K562 (cell line): ENCODE results near the gene SHISA5. TPM values are rescaled to one million over a fixed set of nuclear protein-coding genes. Genes with fewer than 3 reads are reported as not detected.

Experiments
- CREBBP ChIP-seq: IDR thresholded peaks from one replicate; pipeline ENCODE4 v1.6.1; 2012; ENCODE audit warnings: low read depth, mild to moderate bottlenecking, control low read depth, inconsistent platforms, low read length
- E2F6 ChIP-seq, 2 experiments: IDR thresholded peaks; 2 replicates each; pipeline ENCODE4 v1.6.1; 2011; ENCODE audit warnings: borderline replicate concordance in 1 of 2, control low read depth in 1 of 2, low read depth in 1 of 2, low read length in 1 of 2, mild to moderate bottlenecking in 1 of 2, mixed read lengths in 1 of 2, moderate library complexity in 1 of 2; ENCODE audit not compliant: insufficient read depth in 1 of 2, insufficient read length in 1 of 2, poor library complexity in 1 of 2, severe bottlenecking in 1 of 2; ENCODE audit errors: extremely low read depth in 1 of 2
- EP400 ChIP-seq: fragments of 450-650 bp; IDR thresholded peaks from 2 replicates; pipeline ENCODE4 v1.6.1; 2017; ENCODE audit warnings: antibody characterized with exemption, mild to moderate bottlenecking, moderate library complexity
- HDAC2 ChIP-seq: fragments of 450-650 bp; IDR thresholded peaks from 2 replicates; pipeline ENCODE4 v1.6.1; 2016; ENCODE audit warnings: mild to moderate bottlenecking
- HMGN3 ChIP-seq: IDR thresholded peaks from 2 replicates; pipeline ENCODE4 v1.6.1; 2011; ENCODE audit warnings: borderline replicate concordance, low read depth, mild to moderate bottlenecking, mixed read lengths, low read length; ENCODE audit not compliant: insufficient read length; ENCODE audit errors: extremely low read depth
- KDM2B ChIP-seq: fragments of 250-450 bp; sonication (Bioruptor Pico); IDR thresholded peaks from 2 replicates; pipeline ENCODE4 v1.8.0; 2021; ENCODE audit warnings: mild to moderate bottlenecking, moderate library complexity
- KLF1 ChIP-seq: fragments of 450-650 bp; IDR thresholded peaks from 2 replicates; pipeline ENCODE4 v1.6.1; 2016; ENCODE audit warnings: missing genetic modification characterization, missing compliant biosample characterization
- MAFK ChIP-seq: IDR thresholded peaks from 2 replicates; pipeline ENCODE4 v1.6.1; 2011; ENCODE audit warnings: low read length, improper control_type of control experiment
- MBD2 ChIP-seq: sonication (generic); IDR thresholded peaks from 2 replicates; pipeline ENCODE4 v1.6.1; 2016; ENCODE audit warnings: low read depth, borderline replicate concordance
- SETDB1 ChIP-seq: IDR thresholded peaks from one replicate; pipeline ENCODE4 v1.6.1; 2012; ENCODE audit warnings: low read length, control low read depth, inconsistent platforms
- TCF7L2 ChIP-seq: fragments of 150-350 bp; IDR thresholded peaks from 2 replicates; pipeline ENCODE4 v1.6.1; 2016; ENCODE audit warnings: low read depth, mild to moderate bottlenecking, low read length, moderate library complexity
- ZNF311 ChIP-seq: fragments of 250-450 bp; sonication (Bioruptor Pico); IDR thresholded peaks from 2 replicates; pipeline ENCODE4 v1.4.0; 2020; ENCODE audit warnings: mild to moderate bottlenecking, moderate library complexity
- ZNF561 ChIP-seq: fragments of 450-650 bp; formaldehyde crosslinking; conservative IDR thresholded peaks from 2 replicates; pipeline ENCODE4 v1.4.0; 2020; ENCODE audit warnings: mild to moderate bottlenecking, moderate library complexity
- ZNF699 ChIP-seq: fragments of 250-450 bp; sonication (Bioruptor Pico); IDR thresholded peaks from 2 replicates; pipeline ENCODE4 v1.8.0; 2021; ENCODE audit warnings: mild to moderate bottlenecking, moderate library complexity; ENCODE audit not compliant: insufficient replicate concordance
- polyA plus RNA-seq, 8 experiments: library from polyadenylated mRNA; depleted of rRNA in 4 of 8; stranded (reverse) in 5 of 8; unstranded in 3 of 8; fragments of >200 nt; fragmentation: Nextera tagmentation in 2 of 8; fragmentation: Illumina TruSeq in 1 of 8; extraction: Ambion mirVana in 2 of 8; extraction: Trizol in 1 of 8; gene quantifications; 2 replicates each; pipeline versions ENCODE4 v1.2.1 to v1.2.3, GENCODE V29; 2011 to 2014; ENCODE audit warnings: inconsistent platforms in 1 of 8, missing spikeins in 1 of 8
- total RNA-seq, 7 experiments: library from RNA; depleted of rRNA in 6 of 7; stranded (reverse); fragments of >200 nt in 6 of 7; fragmentation: Illumina TruSeq in 2 of 7; extraction: Trizol in 2 of 7; gene quantifications; 2 replicates each; pipeline versions ENCODE4 v1.2.1 to v1.2.3, GENCODE V29; 2011 to 2021; ENCODE audit warnings: low replicate concordance in 1 of 7
- TF ChIP-seq, protein P1 (sequence below), 2 experiments: fragments of 450-650 bp; IDR thresholded peaks; 2 replicates each; pipeline ENCODE4 v1.6.1; 2018; ENCODE audit warnings: mild to moderate bottlenecking in 2 of 2, low read depth in 1 of 2; ENCODE audit not compliant: partially characterized antibody in 2 of 2
- TF ChIP-seq, protein P2 (sequence below): sonication (generic); formaldehyde crosslinking; IDR thresholded peaks from 2 replicates; pipeline ENCODE4 v1.8.0; 2022; ENCODE audit warnings: mild to moderate bottlenecking, missing genetic modification reagents
- TF ChIP-seq, protein P3 (sequence below): fragments of 450-650 bp; IDR thresholded peaks from 2 replicates; pipeline ENCODE4 v1.6.1; 2017; ENCODE audit warnings: antibody characterized with exemption

Gene SHISA5
- total and polyA plus RNA-seq, 9 of the 15 experiments (the other 6 are each of a cell fraction or from before 2014, with no cell fraction given) = 8.4 to 85.8 (median 56.1) TPM

DNA sequence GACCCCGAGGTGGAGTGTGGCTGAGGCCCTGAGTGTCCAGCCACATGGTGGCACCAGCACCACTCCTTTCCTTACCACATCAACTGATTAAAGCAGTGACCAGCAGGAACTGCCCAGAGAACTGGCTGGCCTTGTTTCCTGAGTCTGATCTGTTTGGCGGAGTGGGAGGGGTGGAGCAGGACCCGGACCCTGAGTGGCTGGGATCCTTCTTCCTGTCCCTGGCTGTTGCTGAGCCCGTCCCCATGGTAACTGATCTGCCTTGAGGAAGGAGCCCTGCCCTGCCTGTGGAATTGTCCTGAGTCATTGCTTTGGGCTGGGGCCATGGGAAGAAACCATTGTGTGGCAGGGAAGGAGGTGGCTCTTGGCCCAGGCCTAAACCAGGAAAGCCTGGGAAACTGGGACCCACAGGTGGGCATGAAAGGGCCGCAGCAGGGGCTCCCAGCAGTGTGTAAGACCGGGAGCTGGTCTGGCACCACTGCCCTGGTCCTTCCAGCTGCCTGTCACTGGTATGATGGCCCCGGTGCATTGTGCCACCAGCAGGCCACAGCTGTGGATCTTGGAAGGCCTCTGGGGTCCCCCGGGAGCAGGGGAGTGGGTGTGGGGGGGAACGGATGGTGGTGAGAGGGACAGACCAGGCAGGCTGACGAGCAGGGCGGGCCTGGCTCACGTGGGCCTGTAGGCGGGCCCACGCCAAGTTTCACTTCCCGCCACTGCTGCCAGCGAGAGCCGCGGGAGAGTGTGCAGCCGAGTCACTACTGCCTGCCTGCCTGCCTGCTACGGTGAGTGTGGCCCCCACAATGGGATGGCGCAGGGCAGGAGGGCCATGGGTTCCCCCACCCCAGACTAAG lies 38.2 kb downstream of the SHISA5 start (continued):
- TF ChIP-seq HMGN3 (peak; percentile 37), MBD2 (no peak), ZNF311 (CRISPR knock-in tag) (no peak), E2F6 (IDR thresholded peaks at IDR 0.05; ENCODE audit: borderline replicate concordance in 1 of 2, extremely low read depth in 1 of 2, insufficient read depth in 1 of 2, insufficient read length in 1 of 2, low read depth in 1 of 2, low read length in 1 of 2, poor library complexity in 1 of 2, severe bottlenecking in 1 of 2) (peak; percentile 29 to 66), MAFK (peak; percentile 76; the same call in 1 of the 2 replicates), SETDB1 (no peak), ZNF699 (no peak), KDM2B (CRISPR knock-in tag) (no peak), ZNF561 (CRISPR knock-in tag) (no peak), CREBBP (no peak), EP400 (no peak), HDAC2 (no peak), TCF7L2 (0 out of 2 replicates have a peak, but pooled peaks have one; percentile 49), KLF1 (tag) (no peak)
- TF ChIP-seq, protein P1, sequence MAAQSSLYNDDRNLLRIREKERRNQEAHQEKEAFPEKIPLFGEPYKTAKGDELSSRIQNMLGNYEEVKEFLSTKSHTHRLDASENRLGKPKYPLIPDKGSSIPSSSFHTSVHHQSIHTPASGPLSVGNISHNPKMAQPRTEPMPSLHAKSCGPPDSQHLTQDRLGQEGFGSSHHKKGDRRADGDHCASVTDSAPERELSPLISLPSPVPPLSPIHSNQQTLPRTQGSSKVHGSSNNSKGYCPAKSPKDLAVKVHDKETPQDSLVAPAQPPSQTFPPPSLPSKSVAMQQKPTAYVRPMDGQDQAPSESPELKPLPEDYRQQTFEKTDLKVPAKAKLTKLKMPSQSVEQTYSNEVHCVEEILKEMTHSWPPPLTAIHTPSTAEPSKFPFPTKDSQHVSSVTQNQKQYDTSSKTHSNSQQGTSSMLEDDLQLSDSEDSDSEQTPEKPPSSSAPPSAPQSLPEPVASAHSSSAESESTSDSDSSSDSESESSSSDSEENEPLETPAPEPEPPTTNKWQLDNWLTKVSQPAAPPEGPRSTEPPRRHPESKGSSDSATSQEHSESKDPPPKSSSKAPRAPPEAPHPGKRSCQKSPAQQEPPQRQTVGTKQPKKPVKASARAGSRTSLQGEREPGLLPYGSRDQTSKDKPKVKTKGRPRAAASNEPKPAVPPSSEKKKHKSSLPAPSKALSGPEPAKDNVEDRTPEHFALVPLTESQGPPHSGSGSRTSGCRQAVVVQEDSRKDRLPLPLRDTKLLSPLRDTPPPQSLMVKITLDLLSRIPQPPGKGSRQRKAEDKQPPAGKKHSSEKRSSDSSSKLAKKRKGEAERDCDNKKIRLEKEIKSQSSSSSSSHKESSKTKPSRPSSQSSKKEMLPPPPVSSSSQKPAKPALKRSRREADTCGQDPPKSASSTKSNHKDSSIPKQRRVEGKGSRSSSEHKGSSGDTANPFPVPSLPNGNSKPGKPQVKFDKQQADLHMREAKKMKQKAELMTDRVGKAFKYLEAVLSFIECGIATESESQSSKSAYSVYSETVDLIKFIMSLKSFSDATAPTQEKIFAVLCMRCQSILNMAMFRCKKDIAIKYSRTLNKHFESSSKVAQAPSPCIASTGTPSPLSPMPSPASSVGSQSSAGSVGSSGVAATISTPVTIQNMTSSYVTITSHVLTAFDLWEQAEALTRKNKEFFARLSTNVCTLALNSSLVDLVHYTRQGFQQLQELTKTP (IDR thresholded peaks at IDR 0.05; ENCODE audit: low read depth in 1 of 2, partially characterized antibody in 2 of 2) = no peak
- TF ChIP-seq, protein P2, sequence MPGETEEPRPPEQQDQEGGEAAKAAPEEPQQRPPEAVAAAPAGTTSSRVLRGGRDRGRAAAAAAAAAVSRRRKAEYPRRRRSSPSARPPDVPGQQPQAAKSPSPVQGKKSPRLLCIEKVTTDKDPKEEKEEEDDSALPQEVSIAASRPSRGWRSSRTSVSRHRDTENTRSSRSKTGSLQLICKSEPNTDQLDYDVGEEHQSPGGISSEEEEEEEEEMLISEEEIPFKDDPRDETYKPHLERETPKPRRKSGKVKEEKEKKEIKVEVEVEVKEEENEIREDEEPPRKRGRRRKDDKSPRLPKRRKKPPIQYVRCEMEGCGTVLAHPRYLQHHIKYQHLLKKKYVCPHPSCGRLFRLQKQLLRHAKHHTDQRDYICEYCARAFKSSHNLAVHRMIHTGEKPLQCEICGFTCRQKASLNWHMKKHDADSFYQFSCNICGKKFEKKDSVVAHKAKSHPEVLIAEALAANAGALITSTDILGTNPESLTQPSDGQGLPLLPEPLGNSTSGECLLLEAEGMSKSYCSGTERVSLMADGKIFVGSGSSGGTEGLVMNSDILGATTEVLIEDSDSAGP (CRISPR knock-in tag) = no peak
- TF ChIP-seq, protein P3, sequence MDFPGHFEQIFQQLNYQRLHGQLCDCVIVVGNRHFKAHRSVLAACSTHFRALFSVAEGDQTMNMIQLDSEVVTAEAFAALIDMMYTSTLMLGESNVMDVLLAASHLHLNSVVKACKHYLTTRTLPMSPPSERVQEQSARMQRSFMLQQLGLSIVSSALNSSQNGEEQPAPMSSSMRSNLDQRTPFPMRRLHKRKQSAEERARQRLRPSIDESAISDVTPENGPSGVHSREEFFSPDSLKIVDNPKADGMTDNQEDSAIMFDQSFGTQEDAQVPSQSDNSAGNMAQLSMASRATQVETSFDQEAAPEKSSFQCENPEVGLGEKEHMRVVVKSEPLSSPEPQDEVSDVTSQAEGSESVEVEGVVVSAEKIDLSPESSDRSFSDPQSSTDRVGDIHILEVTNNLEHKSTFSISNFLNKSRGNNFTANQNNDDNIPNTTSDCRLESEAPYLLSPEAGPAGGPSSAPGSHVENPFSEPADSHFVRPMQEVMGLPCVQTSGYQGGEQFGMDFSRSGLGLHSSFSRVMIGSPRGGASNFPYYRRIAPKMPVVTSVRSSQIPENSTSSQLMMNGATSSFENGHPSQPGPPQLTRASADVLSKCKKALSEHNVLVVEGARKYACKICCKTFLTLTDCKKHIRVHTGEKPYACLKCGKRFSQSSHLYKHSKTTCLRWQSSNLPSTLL = no peak
